BJ (cell line): Measurements from ENCODE around the gene KRT77. TPM values are rescaled to one million over a fixed set of nuclear protein-coding genes. Genes with fewer than 3 reads are reported as not detected.

Experiments used
- CTCF ChIA-PET: fragments of 350-600 bp; formaldehyde crosslinking; extraction: SDS; loops from one replicate; lab custom pipeline; 2021; ENCODE audit warnings: antibody characterized with exemption, inconsistent platforms; lab: Yijun Ruan, JAX
- POLR2A ChIA-PET: fragments of 300-600 bp; sonication (Branson Sonifier 250); formaldehyde crosslinking; extraction: SDS; loops from one replicate; lab custom pipeline; 2021; ENCODE audit warnings: antibody characterized with exemption; lab: Charles Lee
- DNase-seq: peaks from one replicate; pipeline ENCODE4 v3.0.0-alpha.2; 2011; ENCODE audit warnings: low read depth
- H3K27me3 ChIP-seq: 2 replicates; pipeline ENCODE4 v1.6.0; 2011; ENCODE audit warnings: low read length; ENCODE audit not compliant: control insufficient read depth, insufficient read depth
- H3K36me3 ChIP-seq: 2 replicates; pipeline ENCODE4 v1.5.1; 2011; ENCODE audit warnings: low read length; ENCODE audit not compliant: control insufficient read depth, insufficient read depth
- H3K4me3 ChIP-seq: 2 replicates; pipeline ENCODE4 v1.5.1; 2011; ENCODE audit warnings: low read depth, mild to moderate bottlenecking, control low read depth, low read length
- CTCF ChIP-seq: IDR thresholded peaks from 2 replicates; pipeline ENCODE4 v1.5.1; 2011; ENCODE audit warnings: low read depth, mild to moderate bottlenecking, control low read depth, inconsistent platforms, low read length, moderate library complexity; ENCODE audit not compliant: insufficient read depth
- polyA plus RNA-seq: library from polyadenylated mRNA; depleted of rRNA; stranded (reverse); fragments of >200 nt; gene quantifications from 2 replicates; pipeline ENCODE4 v1.2.3, GENCODE V29; 2011

KRT77 gene
- polyA plus RNA-seq, 1 experiment: not detected

GRCh38 chr12:52655720-52656124, 47.6 kb downstream of the KRT77 start:
- Histone ChIP-seq H3K36me3 (no peaks in the 10 kb centered on the region), H3K4me3 (no peak overlapping the region), H3K27me3 (peaks cover 12% of the 10 kb centered on the region)
- DNase-seq: no peak
- ChIA-PET CTCF (interaction anchor here (0.9 to 1.3 kb wide), 2 partner anchors 12 to 215 kb away, joined by 3 to 6 read pairs; no protein-coding TSS in a partner anchor), POLR2A (no interaction called here)
- TF ChIP-seq CTCF: no peak

GRCh38 chr12:52655251-52655650, 48.1 kb downstream of the KRT77 start:
- TF ChIP-seq CTCF: no peak
- no peak for DNase-seq
- ChIA-PET POLR2A (no interaction called here), CTCF (no interaction called here)
- H3K36me3 ChIP-seq: no peaks in the 10 kb centered on the region
- no peak overlapping the region for H3K4me3 ChIP-seq
- H3K27me3 ChIP-seq: peaks cover 12% of the 10 kb centered on the region

GRCh38 chr12:52651726-52652261, 51.5 kb downstream of the KRT77 start, which contains the start of gene KRT2:
KRT2 (minus strand) TSS chr12:52652211; CDS start chr12:52652142, 69 bp downstream.
- POLR2A ChIA-PET: no interaction called here
- no peaks in the 10 kb centered on the region for H3K36me3 ChIP-seq
- TF ChIP-seq CTCF: no peak
- H3K27me3 ChIP-seq: peaks cover 2% of the 10 kb centered on the region
- DNase-seq: no peak
- no peak within 1 kb of the TSS for H3K4me3 ChIP-seq
- CTCF ChIA-PET: interaction anchor here (0.7 kb wide), 1 partner anchor 64 kb away, joined by 5 read pairs; no protein-coding TSS in a partner anchor

- no peak overlapping the region for H3K4me3 ChIP-seq
- ChIA-PET CTCF (interaction anchor here (0.7 kb wide), 1 partner anchor 278 kb away, joined by 3 read pairs; no protein-coding TSS in a partner anchor), POLR2A (no interaction called here)
- H3K27me3 ChIP-seq: peaks cover 2% of the 10 kb centered on the region
- H3K36me3 ChIP-seq: no peaks in the 10 kb centered on the region
- TF ChIP-seq CTCF: no peak
- no peak for DNase-seq
Observed at GRCh38 chr12:52650520-52651081, 52.7 kb downstream of the KRT77 start.

- POLR2A ChIA-PET: no interaction called here
- DNase-seq: no peak
- H3K27me3 ChIP-seq: peaks cover 5% of the 10 kb centered on the region
- CTCF ChIA-PET: interaction anchor here (1.0 kb wide), 1 partner anchor 216 kb away, joined by 3 read pairs; no protein-coding TSS in a partner anchor
- no peak overlapping the region for H3K4me3 ChIP-seq
- no peaks in the 10 kb centered on the region for H3K36me3 ChIP-seq
- TF ChIP-seq CTCF: no peak
Observed at GRCh38 chr12:52649066-52649465, 54.3 kb downstream of the KRT77 start.
